B cell (primary cell): Measurements from ENCODE around the gene INSYN2A. TPM values are rescaled to one million over a fixed set of nuclear protein-coding genes. Genes with fewer than 3 reads are reported as not detected.

Experiments used
- ATAC-seq: fragments of 200-7000 bp; cut with Tn5 transposase; one replicate; pipeline ENCODE4 v1.10.0; 2021; ENCODE audit warnings: low read depth, mild to moderate bottlenecking, moderate number of reproducible peaks, moderate library complexity
- CTCF ChIA-PET: fragments of 350-600 bp; sonication (Branson Sonifier 250); formaldehyde crosslinking; loops from one replicate; lab custom pipeline; 2021; ENCODE audit warnings: antibody characterized with exemption, inconsistent platforms; lab: Charles Lee
- POLR2A ChIA-PET: fragments of 350-600 bp; sonication (Branson Sonifier 250); formaldehyde crosslinking; loops from one replicate; lab custom pipeline; 2021; ENCODE audit warnings: antibody characterized with exemption; lab: Charles Lee
- DNase-seq: peaks from one replicate; pipeline ENCODE4 v3.0.0; 2013
- H2AFZ ChIP-seq: 2 replicates; pipeline ENCODE4 v1.6.1; 2012; ENCODE audit warnings: mild to moderate bottlenecking, low read depth, low read length; ENCODE audit not compliant: insufficient read depth, poor library complexity, severe bottlenecking
- H3K27ac ChIP-seq, 2 donors: 1 replicate in 1 of 2; 2 replicates in 1 of 2; pipeline ENCODE4 v1.5.1; 2012 to 2013; ENCODE audit warnings: low read length in 2 of 2, mild to moderate bottlenecking in 2 of 2, moderate library complexity in 1 of 2
- H3K27me3 ChIP-seq, 4 experiments: fragments of 200-600 bp in 1 of 4; sonication (generic) in 1 of 4; replicated peaks in 1 of 4; 1 replicate in 2 of 4; 2 replicates in 2 of 4; pipeline versions ENCODE4 v1.6.1 to v1.7.0; 2013 to 2016; ENCODE audit warnings: low read length in 3 of 4, mild to moderate bottlenecking in 2 of 4, mixed read lengths in 1 of 4, moderate library complexity in 1 of 4; ENCODE audit not compliant: insufficient read depth in 4 of 4, control insufficient read depth in 3 of 4; ENCODE audit errors: control extremely low read depth in 1 of 4
- H3K36me3 ChIP-seq, 2 experiments: replicated peaks in 1 of 2; 1 replicate in 1 of 2; 2 replicates in 1 of 2; pipeline versions ENCODE4 v1.6.1 to v1.7.1; 2013; ENCODE audit warnings: low read length in 1 of 2; ENCODE audit not compliant: insufficient read depth in 2 of 2, control insufficient read depth in 1 of 2; ENCODE audit errors: control extremely low read depth in 1 of 2, extremely low read depth in 1 of 2
- H3K4me1 ChIP-seq, 2 donors: fragments of 200-600 bp in 1 of 2; sonication (generic) in 1 of 2; 1 replicate in 1 of 2; 2 replicates in 1 of 2; pipeline versions ENCODE4 v1.5.1 to v1.6.1; 2013 to 2017; ENCODE audit warnings: low read length in 2 of 2; ENCODE audit not compliant: control insufficient read depth in 2 of 2, insufficient read depth in 2 of 2
- H3K4me2 ChIP-seq: replicated peaks from 2 replicates; pipeline ENCODE3; 2012; ENCODE audit warnings: mild to moderate bottlenecking, low read depth, low read length; ENCODE audit not compliant: poor library complexity, severe bottlenecking
- H3K4me3 ChIP-seq, 5 experiments: fragments of 200-600 bp in 1 of 5; sonication (generic) in 1 of 5; 1 replicate in 3 of 5; 2 replicates in 2 of 5; pipeline versions ENCODE4 v1.5.1 to v1.7.0; 2011 to 2016; ENCODE audit warnings: low read length in 4 of 5, mild to moderate bottlenecking in 4 of 5, low read depth in 2 of 5, control low read depth in 1 of 5, moderate library complexity in 1 of 5; ENCODE audit not compliant: insufficient read depth in 1 of 5; ENCODE audit errors: control extremely low read depth in 1 of 5, extremely low read depth in 1 of 5
- H3K79me2 ChIP-seq: fragments of 200-600 bp; sonication (generic); one replicate; pipeline ENCODE4 v1.6.0; 2016; ENCODE audit warnings: low read length; ENCODE audit not compliant: control insufficient read depth, insufficient read depth
- H3K9ac ChIP-seq: fragments of 200-600 bp; sonication (generic); 2 replicates; pipeline ENCODE4 v1.6.1; 2017; ENCODE audit warnings: mild to moderate bottlenecking, low read length, moderate library complexity
- H3K9me3 ChIP-seq, 3 donors: one replicate each; pipeline versions ENCODE4 v1.6.1 to v1.7.1; 2013; ENCODE audit warnings: low read length in 2 of 3; ENCODE audit not compliant: control insufficient read depth in 2 of 3, insufficient read depth in 1 of 3; ENCODE audit errors: control extremely low read depth in 1 of 3
- H4K20me1 ChIP-seq: 2 replicates; pipeline ENCODE4 v1.6.0; 2012; ENCODE audit warnings: mild to moderate bottlenecking, low read length; ENCODE audit not compliant: insufficient read depth, control insufficient read depth, poor library complexity, severe bottlenecking
- H3K27ac Mint-ChIP-seq: one replicate; pipeline ENCODE4 v1.8.0; 2021; ENCODE audit warnings: mixed read lengths
- H3K27me3 Mint-ChIP-seq: one replicate; pipeline ENCODE4 v1.8.0; 2021; ENCODE audit warnings: mixed read lengths
- H3K4me1 Mint-ChIP-seq: one replicate; pipeline ENCODE4 v1.8.0; 2021; ENCODE audit warnings: mixed read lengths
- H3K4me3 Mint-ChIP-seq: one replicate; pipeline ENCODE4 v1.8.0; 2021; ENCODE audit warnings: mixed read lengths
- H3K9me3 Mint-ChIP-seq: one replicate; pipeline ENCODE4 v1.8.0; 2022; ENCODE audit warnings: mixed read lengths; ENCODE audit not compliant: insufficient read depth
- CTCF ChIP-seq: fragments of 200-600 bp; IDR thresholded peaks from one replicate; pipeline ENCODE4 v1.8.0; 2022; ENCODE audit warnings: antibody characterized with exemption, mild to moderate bottlenecking
- EZH2 ChIP-seq: IDR thresholded peaks from 2 replicates; pipeline ENCODE4 v1.6.1; 2012; ENCODE audit warnings: borderline replicate concordance, low read depth, mild to moderate bottlenecking, moderate library complexity, low read length; ENCODE audit not compliant: insufficient read depth, poor library complexity, severe bottlenecking
- WGBS: methylation state at CpG from one replicate; pipeline ENCODE4 v1.1.5; 2013; ENCODE audit warnings: missing lambda C conversion rate; ENCODE audit not compliant: insufficient coverage; 5-methylcytosine and 5-hydroxymethylcytosine counted together
- intact Hi-C: fragments of 100-400 bp; cut with micrococcal nuclease; formaldehyde crosslinking; loops from one replicate; pipeline ENCODE4 v1.10.0; 2022
- polyA plus RNA-seq: library from polyadenylated mRNA; depleted of rRNA; stranded (reverse); fragments of >200 nt; gene quantifications from 2 replicates; pipeline ENCODE4 v1.2.3, GENCODE V29; 2012
- total RNA-seq, 2 donors: library from RNA; stranded (reverse); fragments of 120-200 nt in 1 of 2; gene quantifications; 1 replicate in 1 of 2; 2 replicates in 1 of 2; pipeline versions ENCODE4 v1.2.3 to v1.2.4, GENCODE V29; 2013 to 2022

INSYN2A gene
- total and polyA plus RNA-seq, 2 donors (not counting 1 experiment from before 2014, with no cell fraction given) = not detected

DNA sequence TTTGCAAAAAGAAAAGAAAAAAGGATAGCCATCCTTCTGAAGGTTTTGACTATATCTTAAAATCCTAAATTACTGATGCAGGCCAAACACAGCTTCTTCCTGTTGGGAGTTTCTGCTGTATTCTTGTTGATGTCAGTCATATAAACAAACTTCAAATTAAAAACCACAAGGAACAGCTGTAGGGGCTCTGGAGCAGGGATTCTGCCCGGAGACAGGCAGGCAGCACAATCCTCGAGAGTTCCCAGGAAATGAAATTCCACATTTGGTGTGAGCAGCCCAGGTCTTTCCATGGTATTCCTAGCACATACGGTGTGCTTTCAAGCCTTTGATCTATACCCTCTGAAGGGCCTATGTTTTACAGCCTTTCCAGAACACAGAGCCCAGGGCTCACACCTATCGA, 43.2 kb downstream of the INSYN2A start:
- H3K27ac ChIP-seq = no peak overlapping the region
- H3K4me2 ChIP-seq = no peak overlapping the region
- DNase-seq (no peak), ATAC-seq (no peak)
- H3K9me3 ChIP-seq = peaks cover 0 to 3% (median 0%) of the 10 kb centered on the region in 3 donors
- H3K4me1 ChIP-seq = no peaks in the 10 kb centered on the region
- H3K27me3 ChIP-seq = no peaks in the 10 kb centered on the region
- WGBS = 87% methylated on average over 3 of the region's 4 CpGs
- no peak overlapping the region for H3K4me3 ChIP-seq
- CTCF ChIA-PET = no interaction called here
- no peaks in the 10 kb centered on the region for H3K9me3 Mint-ChIP-seq
- intact Hi-C loops = no loop called here
- POLR2A ChIA-PET = no interaction called here
- H3K79me2 ChIP-seq = no peaks in the 10 kb centered on the region
- H3K36me3 ChIP-seq = no peaks in the 10 kb centered on the region
- H2AFZ ChIP-seq = no peak overlapping the region
- TF ChIP-seq EZH2 (no peak), CTCF (no peak)
- no peak overlapping the region for H3K4me3 Mint-ChIP-seq
- H3K27me3 Mint-ChIP-seq = no peaks in the 10 kb centered on the region
- H3K9ac ChIP-seq = no peak overlapping the region
- H4K20me1 ChIP-seq = no peaks in the 10 kb centered on the region
- H3K4me1 Mint-ChIP-seq = no peaks in the 10 kb centered on the region
- no peak overlapping the region for H3K27ac Mint-ChIP-seq

- ChIA-PET CTCF (no interaction called here), POLR2A (no interaction called here)
- Histone ChIP-seq H3K4me3 (no peak overlapping the region), H3K4me1 (no peaks in the 10 kb centered on the region), H2AFZ (no peak overlapping the region), H3K27me3 (no peaks in the 10 kb centered on the region), H3K4me2 (no peak overlapping the region), H3K9me3 (peaks cover 0 to 7% (median 0%) of the 10 kb centered on the region in 3 donors), H3K79me2 (no peaks in the 10 kb centered on the region), H3K36me3 (no peaks in the 10 kb centered on the region), H3K27ac (no peak overlapping the region), H4K20me1 (no peaks in the 10 kb centered on the region), H3K9ac (no peak overlapping the region)
- Mint-ChIP-seq H3K4me3 (no peak overlapping the region), H3K27ac (no peak overlapping the region), H3K27me3 (no peaks in the 10 kb centered on the region), H3K9me3 (no peaks in the 10 kb centered on the region), H3K4me1 (no peaks in the 10 kb centered on the region)
- ATAC-seq (no peak), DNase-seq (no peak)
- WGBS = 96% methylated on average over 5 of the region's 9 CpGs
- intact Hi-C loops = no loop called here
- TF ChIP-seq EZH2 = no peak
- no peak for TF ChIP-seq CTCF
Observed at GRCh38 chr10:127151981-127152699, 44.3 kb downstream of the INSYN2A start.
